A549 (cell line): ENCODE measurements around the gene TCERG1L.

Experiments
- CEBPB ChIP-seq, 2 experiments: fragments of >200 bp in 1 of 2; sonication (Bioruptor Twin) in 1 of 2; formaldehyde crosslinking in 1 of 2; IDR thresholded peaks; 2 replicates each; pipeline ENCODE4 v1.6.1; 2012 to 2016
- EHMT2 ChIP-seq: fragments of 200-600 bp; sonication (generic); IDR thresholded peaks from 2 replicates; pipeline ENCODE4 v1.6.1; 2016; ENCODE audit warnings: antibody characterized with exemption, low read depth, mild to moderate bottlenecking, moderate library complexity
- FOXS1 ChIP-seq: fragments of 250-450 bp; sonication (Bioruptor Pico); IDR thresholded peaks from 2 replicates; pipeline ENCODE4 v1.5.0; 2020; ENCODE audit warnings: mild to moderate bottlenecking, moderate library complexity
- MAFK ChIP-seq: fragments of 450-650 bp; IDR thresholded peaks from 2 replicates; pipeline ENCODE4 v1.6.1; 2014; ENCODE audit not compliant: partially characterized antibody
- MYC ChIP-seq: IDR thresholded peaks from 2 replicates; pipeline ENCODE4 v1.6.1; 2012; ENCODE audit warnings: mild to moderate bottlenecking, inconsistent platforms, low read length, improper control_type of control experiment, borderline replicate concordance
- NR3C1 ChIP-seq: fragments of >200 bp; sonication (Bioruptor Twin); formaldehyde crosslinking; IDR thresholded peaks from 3 replicates; pipeline ENCODE4 v1.6.1; 2017
- TP53 ChIP-seq: fragments of 250-450 bp; sonication (Bioruptor Pico); IDR thresholded peaks from 2 replicates; pipeline ENCODE4 v1.5.0; 2021; ENCODE audit warnings: mild to moderate bottlenecking, moderate library complexity
- TF ChIP-seq, protein P1 (sequence below): fragments of >200 bp; sonication (Bioruptor Twin); formaldehyde crosslinking; IDR thresholded peaks from 3 replicates; pipeline ENCODE4 v1.5.1; 2016
- TF ChIP-seq, protein P2 (sequence below): IDR thresholded peaks from 2 replicates; pipeline ENCODE4 v1.6.1; 2012
- TF ChIP-seq, protein P3 (sequence below): fragments of 250-450 bp; sonication (Bioruptor Pico); IDR thresholded peaks from 2 replicates; pipeline ENCODE4 v1.5.0; 2021; ENCODE audit warnings: mild to moderate bottlenecking, moderate library complexity, borderline replicate concordance
- TF ChIP-seq, protein P4 (sequence below): fragments of 450-650 bp; IDR thresholded peaks from 2 replicates; pipeline ENCODE4 v1.6.1; 2014; ENCODE audit warnings: antibody characterized with exemption
- TF ChIP-seq, protein P5 (sequence below): fragments of 250-450 bp; sonication (Bioruptor Pico); IDR thresholded peaks from 2 replicates; pipeline ENCODE4 v1.5.0; 2020; ENCODE audit warnings: low read depth, mild to moderate bottlenecking, moderate library complexity

DNA sequence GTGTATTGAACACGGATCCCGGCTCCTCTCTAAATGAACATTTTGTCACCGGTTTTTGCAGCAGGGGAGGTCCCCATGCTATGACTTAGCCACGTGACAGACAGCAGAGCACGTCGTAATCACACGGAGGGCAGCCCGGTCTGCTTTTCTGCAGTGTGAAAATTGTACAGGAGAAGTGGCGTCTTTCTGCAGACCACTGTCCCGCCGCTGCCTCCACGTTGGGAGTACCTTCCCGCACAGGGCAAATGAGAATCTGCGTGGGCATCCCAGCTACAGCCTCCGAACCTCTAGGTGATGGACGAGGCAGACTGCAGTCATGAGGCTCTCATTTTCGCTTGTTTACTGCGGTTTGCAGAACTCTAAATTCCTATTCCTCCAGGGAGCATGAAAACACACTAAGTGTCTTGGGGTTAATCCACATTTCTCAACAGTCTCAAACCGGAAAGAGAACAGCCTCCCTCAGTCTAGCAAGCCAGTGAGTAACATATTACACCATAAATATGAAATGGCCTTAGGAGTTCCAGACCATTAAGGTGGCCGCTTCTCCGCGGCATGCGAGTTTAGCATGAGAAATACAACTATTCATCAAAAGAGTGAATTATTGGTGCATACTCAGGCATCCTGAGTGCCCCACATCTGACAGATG, 89.8 kb downstream of the TCERG1L start:
- TF ChIP-seq MYC (no peak), MAFK (no peak), TP53 (CRISPR knock-in tag) (no peak), FOXS1 (CRISPR knock-in tag) (no peak), CEBPB (IDR thresholded peaks at IDR 0.05) (no peak), EHMT2 (no peak), NR3C1 (no peak)
- TF ChIP-seq, protein P1, sequence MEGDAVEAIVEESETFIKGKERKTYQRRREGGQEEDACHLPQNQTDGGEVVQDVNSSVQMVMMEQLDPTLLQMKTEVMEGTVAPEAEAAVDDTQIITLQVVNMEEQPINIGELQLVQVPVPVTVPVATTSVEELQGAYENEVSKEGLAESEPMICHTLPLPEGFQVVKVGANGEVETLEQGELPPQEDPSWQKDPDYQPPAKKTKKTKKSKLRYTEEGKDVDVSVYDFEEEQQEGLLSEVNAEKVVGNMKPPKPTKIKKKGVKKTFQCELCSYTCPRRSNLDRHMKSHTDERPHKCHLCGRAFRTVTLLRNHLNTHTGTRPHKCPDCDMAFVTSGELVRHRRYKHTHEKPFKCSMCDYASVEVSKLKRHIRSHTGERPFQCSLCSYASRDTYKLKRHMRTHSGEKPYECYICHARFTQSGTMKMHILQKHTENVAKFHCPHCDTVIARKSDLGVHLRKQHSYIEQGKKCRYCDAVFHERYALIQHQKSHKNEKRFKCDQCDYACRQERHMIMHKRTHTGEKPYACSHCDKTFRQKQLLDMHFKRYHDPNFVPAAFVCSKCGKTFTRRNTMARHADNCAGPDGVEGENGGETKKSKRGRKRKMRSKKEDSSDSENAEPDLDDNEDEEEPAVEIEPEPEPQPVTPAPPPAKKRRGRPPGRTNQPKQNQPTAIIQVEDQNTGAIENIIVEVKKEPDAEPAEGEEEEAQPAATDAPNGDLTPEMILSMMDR, result no peak
- TF ChIP-seq, protein P2, sequence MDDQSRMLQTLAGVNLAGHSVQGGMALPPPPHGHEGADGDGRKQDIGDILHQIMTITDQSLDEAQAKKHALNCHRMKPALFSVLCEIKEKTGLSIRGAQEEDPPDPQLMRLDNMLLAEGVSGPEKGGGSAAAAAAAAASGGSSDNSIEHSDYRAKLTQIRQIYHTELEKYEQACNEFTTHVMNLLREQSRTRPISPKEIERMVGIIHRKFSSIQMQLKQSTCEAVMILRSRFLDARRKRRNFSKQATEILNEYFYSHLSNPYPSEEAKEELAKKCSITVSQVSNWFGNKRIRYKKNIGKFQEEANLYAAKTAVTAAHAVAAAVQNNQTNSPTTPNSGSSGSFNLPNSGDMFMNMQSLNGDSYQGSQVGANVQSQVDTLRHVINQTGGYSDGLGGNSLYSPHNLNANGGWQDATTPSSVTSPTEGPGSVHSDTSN, result no peak
- TF ChIP-seq, protein P3, sequence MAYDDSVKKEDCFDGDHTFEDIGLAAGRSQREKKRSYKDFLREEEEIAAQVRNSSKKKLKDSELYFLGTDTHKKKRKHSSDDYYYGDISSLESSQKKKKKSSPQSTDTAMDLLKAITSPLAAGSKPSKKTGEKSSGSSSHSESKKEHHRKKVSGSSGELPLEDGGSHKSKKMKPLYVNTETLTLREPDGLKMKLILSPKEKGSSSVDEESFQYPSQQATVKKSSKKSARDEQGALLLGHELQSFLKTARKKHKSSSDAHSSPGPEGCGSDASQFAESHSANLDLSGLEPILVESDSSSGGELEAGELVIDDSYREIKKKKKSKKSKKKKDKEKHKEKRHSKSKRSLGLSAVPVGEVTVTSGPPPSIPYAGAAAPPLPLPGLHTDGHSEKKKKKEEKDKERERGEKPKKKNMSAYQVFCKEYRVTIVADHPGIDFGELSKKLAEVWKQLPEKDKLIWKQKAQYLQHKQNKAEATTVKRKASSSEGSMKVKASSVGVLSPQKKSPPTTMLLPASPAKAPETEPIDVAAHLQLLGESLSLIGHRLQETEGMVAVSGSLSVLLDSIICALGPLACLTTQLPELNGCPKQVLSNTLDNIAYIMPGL (CRISPR knock-in tag), result no peak
- TF ChIP-seq, protein P4, sequence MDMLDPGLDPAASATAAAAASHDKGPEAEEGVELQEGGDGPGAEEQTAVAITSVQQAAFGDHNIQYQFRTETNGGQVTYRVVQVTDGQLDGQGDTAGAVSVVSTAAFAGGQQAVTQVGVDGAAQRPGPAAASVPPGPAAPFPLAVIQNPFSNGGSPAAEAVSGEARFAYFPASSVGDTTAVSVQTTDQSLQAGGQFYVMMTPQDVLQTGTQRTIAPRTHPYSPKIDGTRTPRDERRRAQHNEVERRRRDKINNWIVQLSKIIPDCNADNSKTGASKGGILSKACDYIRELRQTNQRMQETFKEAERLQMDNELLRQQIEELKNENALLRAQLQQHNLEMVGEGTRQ, result no peak
- TF ChIP-seq, protein P5, sequence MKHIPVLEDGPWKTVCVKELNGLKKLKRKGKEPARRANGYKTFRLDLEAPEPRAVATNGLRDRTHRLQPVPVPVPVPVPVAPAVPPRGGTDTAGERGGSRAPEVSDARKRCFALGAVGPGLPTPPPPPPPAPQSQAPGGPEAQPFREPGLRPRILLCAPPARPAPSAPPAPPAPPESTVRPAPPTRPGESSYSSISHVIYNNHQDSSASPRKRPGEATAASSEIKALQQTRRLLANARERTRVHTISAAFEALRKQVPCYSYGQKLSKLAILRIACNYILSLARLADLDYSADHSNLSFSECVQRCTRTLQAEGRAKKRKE (CRISPR knock-in tag), result no peak
